ENCODE measurements around the gene OTULINL.

DNA sequence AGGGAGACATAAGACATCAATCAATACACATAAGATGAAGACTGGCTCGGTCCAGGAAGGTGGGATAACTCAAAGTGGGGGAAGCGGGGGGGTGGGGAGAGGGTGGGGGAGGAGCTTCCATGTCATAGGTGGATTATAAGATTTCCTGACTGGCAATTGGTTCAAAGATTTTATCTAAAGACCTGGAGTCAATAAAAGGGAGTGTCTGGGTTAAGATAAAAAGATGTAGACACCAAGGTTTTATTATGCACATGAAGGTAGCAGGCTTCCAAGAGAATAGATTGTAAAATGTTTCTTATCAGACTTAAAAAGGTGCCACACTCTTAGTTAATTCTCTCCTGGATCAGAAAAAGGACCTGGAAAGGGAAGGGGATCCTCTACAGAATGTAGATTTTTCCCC lies 25.6 kb upstream of the OTULINL start:
- TF ChIP-seq, protein P1, sequence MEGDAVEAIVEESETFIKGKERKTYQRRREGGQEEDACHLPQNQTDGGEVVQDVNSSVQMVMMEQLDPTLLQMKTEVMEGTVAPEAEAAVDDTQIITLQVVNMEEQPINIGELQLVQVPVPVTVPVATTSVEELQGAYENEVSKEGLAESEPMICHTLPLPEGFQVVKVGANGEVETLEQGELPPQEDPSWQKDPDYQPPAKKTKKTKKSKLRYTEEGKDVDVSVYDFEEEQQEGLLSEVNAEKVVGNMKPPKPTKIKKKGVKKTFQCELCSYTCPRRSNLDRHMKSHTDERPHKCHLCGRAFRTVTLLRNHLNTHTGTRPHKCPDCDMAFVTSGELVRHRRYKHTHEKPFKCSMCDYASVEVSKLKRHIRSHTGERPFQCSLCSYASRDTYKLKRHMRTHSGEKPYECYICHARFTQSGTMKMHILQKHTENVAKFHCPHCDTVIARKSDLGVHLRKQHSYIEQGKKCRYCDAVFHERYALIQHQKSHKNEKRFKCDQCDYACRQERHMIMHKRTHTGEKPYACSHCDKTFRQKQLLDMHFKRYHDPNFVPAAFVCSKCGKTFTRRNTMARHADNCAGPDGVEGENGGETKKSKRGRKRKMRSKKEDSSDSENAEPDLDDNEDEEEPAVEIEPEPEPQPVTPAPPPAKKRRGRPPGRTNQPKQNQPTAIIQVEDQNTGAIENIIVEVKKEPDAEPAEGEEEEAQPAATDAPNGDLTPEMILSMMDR (IDR thresholded peaks at IDR 0.05): no peak
- TF ChIP-seq JUN (CRISPR knock-in tag; IDR thresholded peaks at IDR 0.05): no peak
- TF ChIP-seq ZNF121 (CRISPR knock-in tag; IDR thresholded peaks at IDR 0.05): no peak
- no peak for TF ChIP-seq ZNF263 (CRISPR knock-in tag; IDR thresholded peaks at IDR 0.05; ENCODE audit: low read depth)
- no peak for TF ChIP-seq OVOL2 (CRISPR knock-in tag; IDR thresholded peaks at IDR 0.05; ENCODE audit: borderline replicate concordance)
- TF ChIP-seq GRHL2 (CRISPR knock-in tag; IDR thresholded peaks at IDR 0.05; ENCODE audit: insufficient replicate concordance, severe bottlenecking): no peak
- TF ChIP-seq, protein P2, sequence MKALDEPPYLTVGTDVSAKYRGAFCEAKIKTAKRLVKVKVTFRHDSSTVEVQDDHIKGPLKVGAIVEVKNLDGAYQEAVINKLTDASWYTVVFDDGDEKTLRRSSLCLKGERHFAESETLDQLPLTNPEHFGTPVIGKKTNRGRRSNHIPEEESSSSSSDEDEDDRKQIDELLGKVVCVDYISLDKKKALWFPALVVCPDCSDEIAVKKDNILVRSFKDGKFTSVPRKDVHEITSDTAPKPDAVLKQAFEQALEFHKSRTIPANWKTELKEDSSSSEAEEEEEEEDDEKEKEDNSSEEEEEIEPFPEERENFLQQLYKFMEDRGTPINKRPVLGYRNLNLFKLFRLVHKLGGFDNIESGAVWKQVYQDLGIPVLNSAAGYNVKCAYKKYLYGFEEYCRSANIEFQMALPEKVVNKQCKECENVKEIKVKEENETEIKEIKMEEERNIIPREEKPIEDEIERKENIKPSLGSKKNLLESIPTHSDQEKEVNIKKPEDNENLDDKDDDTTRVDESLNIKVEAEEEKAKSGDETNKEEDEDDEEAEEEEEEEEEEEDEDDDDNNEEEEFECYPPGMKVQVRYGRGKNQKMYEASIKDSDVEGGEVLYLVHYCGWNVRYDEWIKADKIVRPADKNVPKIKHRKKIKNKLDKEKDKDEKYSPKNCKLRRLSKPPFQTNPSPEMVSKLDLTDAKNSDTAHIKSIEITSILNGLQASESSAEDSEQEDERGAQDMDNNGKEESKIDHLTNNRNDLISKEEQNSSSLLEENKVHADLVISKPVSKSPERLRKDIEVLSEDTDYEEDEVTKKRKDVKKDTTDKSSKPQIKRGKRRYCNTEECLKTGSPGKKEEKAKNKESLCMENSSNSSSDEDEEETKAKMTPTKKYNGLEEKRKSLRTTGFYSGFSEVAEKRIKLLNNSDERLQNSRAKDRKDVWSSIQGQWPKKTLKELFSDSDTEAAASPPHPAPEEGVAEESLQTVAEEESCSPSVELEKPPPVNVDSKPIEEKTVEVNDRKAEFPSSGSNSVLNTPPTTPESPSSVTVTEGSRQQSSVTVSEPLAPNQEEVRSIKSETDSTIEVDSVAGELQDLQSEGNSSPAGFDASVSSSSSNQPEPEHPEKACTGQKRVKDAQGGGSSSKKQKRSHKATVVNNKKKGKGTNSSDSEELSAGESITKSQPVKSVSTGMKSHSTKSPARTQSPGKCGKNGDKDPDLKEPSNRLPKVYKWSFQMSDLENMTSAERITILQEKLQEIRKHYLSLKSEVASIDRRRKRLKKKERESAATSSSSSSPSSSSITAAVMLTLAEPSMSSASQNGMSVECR (CRISPR knock-in tag; IDR thresholded peaks at IDR 0.05; ENCODE audit: borderline replicate concordance): no peak
- no peak for TF ChIP-seq FOXP1 (CRISPR knock-in tag; IDR thresholded peaks at IDR 0.05; ENCODE audit: borderline replicate concordance)

Measured in WTC11 (cell line).